ENCODE measurements around the gene ESYT1. TPM values are rescaled to one million over a fixed set of nuclear protein-coding genes. Genes with fewer than 3 reads are reported as not detected.

The ESYT1 gene
- polyA plus RNA-seq, 1 donor (not counting 4 experiments of a cell fraction or from before 2014, with no cell fraction given): 141 TPM

DNA sequence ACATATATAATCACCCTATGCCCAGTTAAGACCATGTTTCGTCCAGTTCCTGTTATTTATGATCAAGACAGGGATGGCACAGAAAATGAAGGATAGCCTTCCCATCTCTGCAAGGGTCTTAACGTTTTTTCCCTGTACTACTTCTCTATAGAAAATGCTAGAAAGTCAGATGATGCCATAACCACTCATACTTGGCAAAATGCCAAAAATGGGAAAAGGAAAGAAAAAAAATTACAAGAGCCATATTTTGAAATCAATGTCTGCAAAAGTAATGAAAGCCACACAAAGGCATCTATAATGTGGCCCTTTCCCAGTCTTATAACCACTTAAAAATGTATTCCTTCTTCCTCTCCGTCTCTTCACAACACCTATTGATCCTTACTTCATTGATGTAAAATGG lies 22.5 kb downstream of the ESYT1 start:
- peaks cover 16% of the 10 kb centered on the region for H3K4me1 ChIP-seq (ENCODE audit: control insufficient read depth, extremely low read depth, insufficient read depth, low read length)
- no peak overlapping the region for H2AFZ ChIP-seq (ENCODE audit: control insufficient read depth, low read length)
- no peaks in the 10 kb centered on the region for H3K79me2 ChIP-seq (ENCODE audit: control insufficient read depth, insufficient read depth, low read length)
- dilution Hi-C loops (cut with MboI; ENCODE audit: extremely low pct_ligation_motif_present, low sequenced_read_pairs): no loop called here
- FAIRE-seq (peak; percentile 44), DNase-seq (ENCODE audit: low read depth, low spot score) (no peak)
- H3K27me3 ChIP-seq (ENCODE audit: control insufficient read depth, extremely low read depth, insufficient read depth, low read length): no peaks in the 10 kb centered on the region
- no peaks in the 10 kb centered on the region for H3K9me3 ChIP-seq (ENCODE audit: control insufficient read depth, low read depth, low read length)
- H3K4me2 ChIP-seq (ENCODE audit: control insufficient read depth, extremely low read depth, insufficient read depth, low read depth, low read length): no peak overlapping the region
- H3K4me3 ChIP-seq (ENCODE audit: control insufficient read depth in 2 of 3, extremely low read depth in 1 of 3, insufficient read depth in 2 of 3, low read depth in 1 of 3, low read length in 3 of 3): no peak overlapping the region
- H4K20me1 ChIP-seq (ENCODE audit: control insufficient read depth, extremely low read depth, insufficient read depth, low read length): no peaks in the 10 kb centered on the region
- TF ChIP-seq EZH2 (IDR thresholded peaks at IDR 0.05; ENCODE audit: low read length): no peak
- TF ChIP-seq, protein P1, sequence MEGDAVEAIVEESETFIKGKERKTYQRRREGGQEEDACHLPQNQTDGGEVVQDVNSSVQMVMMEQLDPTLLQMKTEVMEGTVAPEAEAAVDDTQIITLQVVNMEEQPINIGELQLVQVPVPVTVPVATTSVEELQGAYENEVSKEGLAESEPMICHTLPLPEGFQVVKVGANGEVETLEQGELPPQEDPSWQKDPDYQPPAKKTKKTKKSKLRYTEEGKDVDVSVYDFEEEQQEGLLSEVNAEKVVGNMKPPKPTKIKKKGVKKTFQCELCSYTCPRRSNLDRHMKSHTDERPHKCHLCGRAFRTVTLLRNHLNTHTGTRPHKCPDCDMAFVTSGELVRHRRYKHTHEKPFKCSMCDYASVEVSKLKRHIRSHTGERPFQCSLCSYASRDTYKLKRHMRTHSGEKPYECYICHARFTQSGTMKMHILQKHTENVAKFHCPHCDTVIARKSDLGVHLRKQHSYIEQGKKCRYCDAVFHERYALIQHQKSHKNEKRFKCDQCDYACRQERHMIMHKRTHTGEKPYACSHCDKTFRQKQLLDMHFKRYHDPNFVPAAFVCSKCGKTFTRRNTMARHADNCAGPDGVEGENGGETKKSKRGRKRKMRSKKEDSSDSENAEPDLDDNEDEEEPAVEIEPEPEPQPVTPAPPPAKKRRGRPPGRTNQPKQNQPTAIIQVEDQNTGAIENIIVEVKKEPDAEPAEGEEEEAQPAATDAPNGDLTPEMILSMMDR (optimal IDR thresholded peaks at IDR 0.05 in 1 of 3, IDR thresholded peaks at IDR 0.05 in 1 of 3, conservative IDR thresholded peaks at IDR 0.05 in 1 of 3; ENCODE audit: extremely low read depth in 1 of 3, insufficient read depth in 2 of 3, low read length in 3 of 3): no peak
- no peak overlapping the region for H3K9ac ChIP-seq (ENCODE audit: control insufficient read depth, extremely low read depth, insufficient read depth, low read length)
- no peak overlapping the region for H3K27ac ChIP-seq (ENCODE audit: control insufficient read depth, insufficient read depth, low read length)
- peaks cover 0 to 2% of the 10 kb centered on the region in 2 experiments for H3K36me3 ChIP-seq (ENCODE audit: control insufficient read depth in 2 of 2, extremely low read depth in 1 of 2, insufficient read depth in 2 of 2, low read length in 2 of 2)
- H3K9me1 ChIP-seq (ENCODE audit: control insufficient read depth, extremely low read depth, insufficient read depth, low read length): no peaks in the 10 kb centered on the region

DNA sequence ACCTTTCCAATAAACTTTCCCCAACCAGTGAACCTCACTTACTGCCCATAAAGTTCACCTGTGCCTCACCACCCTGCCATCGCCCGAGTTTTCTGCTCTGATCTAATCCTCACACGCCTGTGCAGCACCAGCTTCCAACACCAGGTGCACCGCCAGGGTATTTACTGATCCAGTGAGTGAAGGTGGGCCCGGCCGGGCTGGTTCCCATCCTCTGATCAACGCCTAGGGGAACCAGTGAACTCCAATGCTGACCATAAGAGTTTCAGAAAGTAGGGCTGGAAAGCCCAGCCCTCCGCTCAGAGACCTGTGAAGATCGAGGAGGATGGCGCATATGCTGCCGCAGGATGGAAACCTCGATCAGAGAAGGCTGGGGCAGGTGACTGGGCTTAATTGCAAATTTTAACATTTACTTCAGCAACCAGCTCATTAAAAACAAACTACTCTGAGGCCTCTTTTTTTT lies 23.6 kb downstream of the ESYT1 start:
- dilution Hi-C loops (cut with MboI; ENCODE audit: extremely low pct_ligation_motif_present, low sequenced_read_pairs): no loop called here
- no peak for TF ChIP-seq EZH2 (IDR thresholded peaks at IDR 0.05; ENCODE audit: low read length)
- TF ChIP-seq, protein P1 (optimal IDR thresholded peaks at IDR 0.05 in 1 of 3, IDR thresholded peaks at IDR 0.05 in 1 of 3, conservative IDR thresholded peaks at IDR 0.05 in 1 of 3; ENCODE audit: extremely low read depth in 1 of 3, insufficient read depth in 2 of 3, low read length in 3 of 3): peak in 2 of 3 experiments; percentile 71 to 82

More for the DNA sequence above, 23.6 kb downstream of the ESYT1 start:
- Histone ChIP-seq H3K4me2 (ENCODE audit: control insufficient read depth, extremely low read depth, insufficient read depth, low read depth, low read length) (peak overlapping the region; percentile 99), H3K36me3 (ENCODE audit: control insufficient read depth in 2 of 2, extremely low read depth in 1 of 2, insufficient read depth in 2 of 2, low read length in 2 of 2) (peaks cover 0 to 6% of the 10 kb centered on the region in 2 experiments), H3K4me1 (ENCODE audit: control insufficient read depth, extremely low read depth, insufficient read depth, low read length) (peaks cover 16% of the 10 kb centered on the region), H3K27ac (ENCODE audit: control insufficient read depth, insufficient read depth, low read length) (peak overlapping the region; percentile 89), H3K79me2 (ENCODE audit: control insufficient read depth, insufficient read depth, low read length) (no peaks in the 10 kb centered on the region), H4K20me1 (ENCODE audit: control insufficient read depth, extremely low read depth, insufficient read depth, low read length) (no peaks in the 10 kb centered on the region), H3K9me3 (ENCODE audit: control insufficient read depth, low read depth, low read length) (no peaks in the 10 kb centered on the region), H3K9me1 (ENCODE audit: control insufficient read depth, extremely low read depth, insufficient read depth, low read length) (no peaks in the 10 kb centered on the region), H3K4me3 (ENCODE audit: control insufficient read depth in 2 of 3, extremely low read depth in 1 of 3, insufficient read depth in 2 of 3, low read depth in 1 of 3, low read length in 3 of 3) (peak overlapping the region; percentile 54 to 84 (median 74)), H2AFZ (ENCODE audit: control insufficient read depth, low read length) (peak overlapping the region; percentile 93), H3K9ac (ENCODE audit: control insufficient read depth, extremely low read depth, insufficient read depth, low read length) (peak overlapping the region; percentile 87), H3K27me3 (ENCODE audit: control insufficient read depth, extremely low read depth, insufficient read depth, low read length) (no peaks in the 10 kb centered on the region)
- DNase-seq (ENCODE audit: low read depth, low spot score) (no peak), FAIRE-seq (peak; percentile 29)
